Astrocyte of the cerebellum (primary cell): Measurements from ENCODE around the gene TRAM2.

ENCODE experiments used
- DNase-seq: peaks from one replicate; pipeline ENCODE4 v3.0.0-alpha.2; 2011; ENCODE audit warnings: low read depth
- H3K4me3 ChIP-seq: 2 replicates; pipeline ENCODE4 v1.5.1; 2011; ENCODE audit warnings: mild to moderate bottlenecking, low read depth, low read length, moderate library complexity
- CTCF ChIP-seq: IDR thresholded peaks from 2 replicates; pipeline ENCODE4 v1.5.1; 2012; ENCODE audit warnings: low read length, low read depth, moderate library complexity, mild to moderate bottlenecking; ENCODE audit errors: missing control alignments
- in situ Hi-C: cut with HindIII; loops from 2 replicates; pipeline ENCODE4 v1.10.0; 2017; ENCODE audit warnings: low sequenced_read_pairs

Gene TRAM2

GRCh38 chr6:52516943-52517342 is 59.9 kb downstream of the TRAM2 start:
- no peak overlapping the region for H3K4me3 ChIP-seq
- no peak for DNase-seq
- no peak for TF ChIP-seq CTCF
- in situ Hi-C loops: no loop called here

DNA sequence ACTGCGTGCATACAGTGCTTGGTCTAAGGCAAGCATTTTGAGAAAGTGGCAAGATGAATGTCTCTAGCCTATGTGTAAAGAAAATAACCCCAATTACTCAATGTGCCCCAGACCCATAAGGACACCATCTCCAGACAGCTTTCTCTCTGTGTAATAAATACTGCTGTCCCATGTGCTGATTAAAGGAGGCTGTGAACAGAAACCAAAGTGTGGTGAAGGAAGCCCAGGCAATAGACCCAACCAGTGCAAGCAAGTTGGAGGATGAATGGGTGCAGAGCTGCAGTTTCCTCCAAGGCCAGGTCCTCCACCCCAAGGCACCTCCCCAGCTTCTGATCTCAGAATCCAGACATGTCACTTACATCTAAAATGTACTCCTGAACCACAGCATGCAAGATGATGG is 60.6 kb downstream of the TRAM2 start:
- in situ Hi-C loops: no loop called here
- no peak for TF ChIP-seq CTCF
- no peak for DNase-seq
- no peak overlapping the region for H3K4me3 ChIP-seq

DNA sequence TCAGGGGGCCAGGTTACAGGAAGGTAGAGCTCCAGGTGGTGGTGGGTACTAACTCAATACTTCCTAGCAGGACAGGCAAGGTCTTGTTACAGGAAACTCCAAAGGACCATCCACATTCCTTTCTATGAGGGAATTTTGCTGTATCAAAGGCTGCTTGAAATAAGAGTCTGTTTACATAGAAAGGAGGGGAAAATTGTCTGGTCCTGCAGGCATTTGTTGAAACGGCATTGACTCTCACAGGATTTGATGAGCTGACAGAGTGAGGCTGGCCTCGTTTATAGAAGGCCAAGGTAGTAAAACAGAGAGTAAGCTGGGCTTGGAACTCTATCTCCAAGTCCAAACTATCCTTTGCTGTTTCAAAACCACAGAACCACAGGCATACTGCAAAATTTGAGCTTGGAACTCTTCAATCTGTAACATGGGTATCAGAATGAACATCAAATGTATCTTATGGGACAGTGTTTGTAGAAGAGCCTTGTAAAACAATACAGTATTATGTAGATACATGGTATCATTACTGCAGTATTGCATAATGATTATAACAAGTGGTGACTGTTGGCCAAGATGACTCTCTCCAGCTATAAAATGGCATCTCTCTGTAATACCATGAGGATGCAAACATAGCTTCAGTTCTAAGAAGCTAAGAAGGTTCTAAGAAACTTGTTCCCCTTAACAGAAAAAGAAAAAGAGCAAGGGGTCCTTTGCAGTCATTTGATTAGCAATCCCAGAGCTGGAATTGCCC is 61.5 kb downstream of the TRAM2 start:
- in situ Hi-C loops: no loop called here
- TF ChIP-seq CTCF: no peak
- H3K4me3 ChIP-seq: no peak overlapping the region
- DNase-seq: no peak

- no peak for DNase-seq
- H3K4me3 ChIP-seq: no peak overlapping the region
- no peak for TF ChIP-seq CTCF
- in situ Hi-C loops: no loop called here
Measured at GRCh38 chr6:52514514-52514913, 62.3 kb downstream of the TRAM2 start.

GRCh38 chr6:52513896-52514295 is 63.0 kb downstream of the TRAM2 start:
- in situ Hi-C loops: no loop called here
- no peak overlapping the region for H3K4me3 ChIP-seq
- no peak for TF ChIP-seq CTCF
- no peak for DNase-seq

DNA sequence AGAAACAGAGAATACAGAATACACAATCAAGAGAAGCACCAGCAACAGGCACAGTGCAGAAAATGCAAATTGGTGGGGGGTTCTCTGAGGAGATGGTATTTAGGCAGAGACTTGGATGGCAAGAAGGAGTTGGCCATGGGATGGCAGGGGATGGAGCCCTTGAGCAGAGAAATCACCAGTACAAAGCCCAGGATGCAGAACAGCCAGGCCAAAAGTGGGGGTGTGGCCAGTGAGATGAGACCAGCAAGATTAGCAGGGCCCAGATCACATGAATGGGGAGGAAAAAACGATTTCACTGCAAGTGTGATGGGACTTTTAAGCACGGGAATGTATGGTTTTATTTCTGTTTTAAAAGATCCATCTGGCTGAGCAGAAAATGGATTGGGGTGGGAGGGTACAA is 63.4 kb downstream of the TRAM2 start:
- in situ Hi-C loops: no loop called here
- DNase-seq: no peak
- TF ChIP-seq CTCF: no peak
- H3K4me3 ChIP-seq: no peak overlapping the region

DNA sequence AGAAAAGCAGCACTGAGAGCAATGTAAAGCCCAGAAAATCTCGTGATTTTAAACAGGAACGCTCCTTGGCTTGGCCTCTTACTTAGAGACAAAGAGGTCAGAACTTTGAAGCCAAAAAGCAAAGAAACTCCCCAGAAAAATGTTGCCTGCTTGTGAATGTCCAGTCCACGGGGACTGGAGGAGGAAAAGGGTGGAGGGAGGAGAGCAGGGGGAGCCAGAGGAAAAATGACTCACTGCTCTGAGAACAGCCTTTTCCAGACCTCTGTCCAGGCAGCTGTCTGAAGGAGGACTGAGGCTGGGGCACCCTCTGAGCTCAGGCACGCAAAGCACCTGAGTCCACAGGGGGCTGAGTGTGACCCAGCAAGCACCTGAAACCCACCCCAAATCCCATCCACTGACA is 64.7 kb downstream of the TRAM2 start:
- TF ChIP-seq CTCF: no peak

More for the DNA sequence above, 64.7 kb downstream of the TRAM2 start:
- DNase-seq: no peak
- in situ Hi-C loops: no loop called here
- H3K4me3 ChIP-seq: no peak overlapping the region
